Lower leg skin (tissue), 3 donors: Measurements from ENCODE around the gene PLEKHA8.

Experiments
- CTCF ChIP-seq, 3 donors: fragments of 450-650 bp; IDR thresholded peaks; one replicate each; pipeline ENCODE4 v1.5.1; 2016; ENCODE audit warnings: antibody characterized with exemption in 3 of 3, mild to moderate bottlenecking in 3 of 3, moderate library complexity in 2 of 3
- POLR2A ChIP-seq, 2 donors: fragments of 450-650 bp; IDR thresholded peaks; one replicate each; pipeline ENCODE4 v1.6.1; 2016 to 2017; ENCODE audit warnings: antibody characterized with exemption in 2 of 2, mild to moderate bottlenecking in 1 of 2, moderate library complexity in 1 of 2

GRCh38 chr7:30038196-30038980 is 10.2 kb downstream of the PLEKHA8 start:
- no peak for TF ChIP-seq CTCF (IDR thresholded peaks at IDR 0.05)
- TF ChIP-seq POLR2A (IDR thresholded peaks at IDR 0.05) = no peak
